OCI-LY3 (cell line): Measurements from ENCODE around the gene ADGRB3.

Experiments used
- EZH2phosphoT487 ChIP-seq: fragments of 200-600 bp; shearing (Covaris generic); IDR thresholded peaks from 2 replicates; pipeline ENCODE4 v1.6.1; 2018; ENCODE audit warnings: antibody characterized with exemption, mixed run types, low read depth
- TF ChIP-seq, protein P1 (sequence below): fragments of 200-600, 300-600 bp; sonication (generic); IDR thresholded peaks from 2 replicates; pipeline ENCODE4 v1.5.1; 2014; ENCODE audit warnings: antibody characterized with exemption, low read length, low read depth

DNA sequence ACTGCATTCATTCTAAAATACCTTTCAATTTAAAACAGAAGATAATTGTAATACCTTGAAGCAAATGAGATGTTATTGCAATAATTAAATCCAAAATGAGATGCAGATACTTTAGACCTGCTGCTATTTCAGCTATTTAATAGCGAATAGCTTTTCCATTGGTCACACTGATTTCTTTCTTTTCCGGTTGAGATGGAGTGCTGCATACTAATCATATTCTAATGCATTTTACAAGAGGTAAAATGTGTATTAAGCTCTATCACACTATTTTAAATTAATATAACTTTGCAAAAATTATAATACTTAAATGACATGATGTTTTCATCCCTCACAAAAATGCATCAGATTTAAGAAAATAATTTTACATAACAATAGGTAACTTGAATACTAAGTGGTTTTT is 74.0 kb downstream of the ADGRB3 start:
- TF ChIP-seq, protein P1, sequence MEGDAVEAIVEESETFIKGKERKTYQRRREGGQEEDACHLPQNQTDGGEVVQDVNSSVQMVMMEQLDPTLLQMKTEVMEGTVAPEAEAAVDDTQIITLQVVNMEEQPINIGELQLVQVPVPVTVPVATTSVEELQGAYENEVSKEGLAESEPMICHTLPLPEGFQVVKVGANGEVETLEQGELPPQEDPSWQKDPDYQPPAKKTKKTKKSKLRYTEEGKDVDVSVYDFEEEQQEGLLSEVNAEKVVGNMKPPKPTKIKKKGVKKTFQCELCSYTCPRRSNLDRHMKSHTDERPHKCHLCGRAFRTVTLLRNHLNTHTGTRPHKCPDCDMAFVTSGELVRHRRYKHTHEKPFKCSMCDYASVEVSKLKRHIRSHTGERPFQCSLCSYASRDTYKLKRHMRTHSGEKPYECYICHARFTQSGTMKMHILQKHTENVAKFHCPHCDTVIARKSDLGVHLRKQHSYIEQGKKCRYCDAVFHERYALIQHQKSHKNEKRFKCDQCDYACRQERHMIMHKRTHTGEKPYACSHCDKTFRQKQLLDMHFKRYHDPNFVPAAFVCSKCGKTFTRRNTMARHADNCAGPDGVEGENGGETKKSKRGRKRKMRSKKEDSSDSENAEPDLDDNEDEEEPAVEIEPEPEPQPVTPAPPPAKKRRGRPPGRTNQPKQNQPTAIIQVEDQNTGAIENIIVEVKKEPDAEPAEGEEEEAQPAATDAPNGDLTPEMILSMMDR = no peak
- no peak for TF ChIP-seq EZH2phosphoT487
